UCSD-AML1 (cell line): ENCODE results near the gene PSME2.

Experiments used
- DNase-seq: peaks from one replicate; lab custom pipeline; 2025; ENCODE audit not compliant: unreplicated experiment; lab: John Stamatoyannopoulos, UW

Gene PSME2

GRCh38 chr14:24156840-24157239 is 10.4 kb upstream of the PSME2 start:
- DNase-seq = no peak

- DNase-seq = no peak
Measured at GRCh38 chr14:24155100-24155499, 8.7 kb upstream of the PSME2 start.

DNA sequence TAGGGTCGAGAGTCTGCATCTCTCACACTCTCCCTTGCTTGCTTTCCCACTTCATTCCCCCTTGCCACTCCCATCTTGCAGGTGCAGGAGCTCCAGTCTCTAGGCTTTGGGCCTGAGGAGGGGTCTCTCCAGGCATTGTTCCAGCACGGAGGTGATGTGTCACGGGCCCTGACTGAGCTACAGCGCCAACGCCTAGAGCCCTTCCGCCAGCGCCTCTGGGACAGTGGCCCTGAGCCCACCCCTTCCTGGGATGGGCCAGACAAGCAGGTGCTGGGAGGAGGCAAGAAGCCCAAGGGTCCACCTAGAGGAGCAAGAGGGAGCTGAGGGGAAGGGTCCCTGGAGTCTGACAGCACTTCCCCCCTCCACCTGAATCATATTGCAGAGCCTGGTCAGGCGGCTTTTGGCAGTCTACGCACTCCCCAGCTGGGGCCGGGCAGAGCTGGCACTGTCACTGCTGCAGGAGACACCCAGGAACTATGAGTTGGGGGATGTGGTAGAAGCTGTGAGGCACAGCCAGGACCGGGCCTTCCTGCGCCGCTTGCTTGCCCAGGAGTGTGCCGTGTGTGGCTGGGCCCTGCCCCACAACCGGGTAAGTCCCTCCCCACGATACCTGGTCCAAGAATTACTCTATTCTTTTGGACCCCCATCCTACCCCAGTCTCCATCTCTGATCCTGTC is 5.1 kb upstream of the PSME2 start:
- no peak for DNase-seq

DNA sequence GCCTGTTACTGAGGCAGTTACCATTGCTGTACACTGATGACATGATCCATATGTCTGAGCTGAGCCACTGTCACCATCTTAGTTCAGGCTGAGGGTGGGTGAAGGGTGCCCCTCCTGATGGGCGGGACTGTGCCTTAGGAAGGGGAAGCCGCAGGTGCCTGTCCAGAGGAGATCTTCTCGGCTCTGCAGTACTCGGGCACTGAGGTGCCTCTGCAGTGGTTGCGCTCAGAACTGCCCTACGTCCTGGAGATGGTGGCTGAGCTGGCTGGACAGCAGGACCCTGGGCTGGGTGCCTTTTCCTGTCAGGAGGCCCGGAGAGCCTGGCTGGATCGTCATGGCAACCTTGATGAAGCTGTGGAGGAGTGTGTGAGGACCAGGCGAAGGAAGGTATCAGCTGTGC is 4.6 kb upstream of the PSME2 start:
- DNase-seq = no peak

- no peak for DNase-seq
Measured at GRCh38 chr14:24150567-24150966, 4.2 kb upstream of the PSME2 start.

- no peak for DNase-seq
Measured at GRCh38 chr14:24150061-24150460, 3.7 kb upstream of the PSME2 start.

GRCh38 chr14:24149302-24149969 is 3.0 kb upstream of the PSME2 start:
- no peak for DNase-seq

DNA sequence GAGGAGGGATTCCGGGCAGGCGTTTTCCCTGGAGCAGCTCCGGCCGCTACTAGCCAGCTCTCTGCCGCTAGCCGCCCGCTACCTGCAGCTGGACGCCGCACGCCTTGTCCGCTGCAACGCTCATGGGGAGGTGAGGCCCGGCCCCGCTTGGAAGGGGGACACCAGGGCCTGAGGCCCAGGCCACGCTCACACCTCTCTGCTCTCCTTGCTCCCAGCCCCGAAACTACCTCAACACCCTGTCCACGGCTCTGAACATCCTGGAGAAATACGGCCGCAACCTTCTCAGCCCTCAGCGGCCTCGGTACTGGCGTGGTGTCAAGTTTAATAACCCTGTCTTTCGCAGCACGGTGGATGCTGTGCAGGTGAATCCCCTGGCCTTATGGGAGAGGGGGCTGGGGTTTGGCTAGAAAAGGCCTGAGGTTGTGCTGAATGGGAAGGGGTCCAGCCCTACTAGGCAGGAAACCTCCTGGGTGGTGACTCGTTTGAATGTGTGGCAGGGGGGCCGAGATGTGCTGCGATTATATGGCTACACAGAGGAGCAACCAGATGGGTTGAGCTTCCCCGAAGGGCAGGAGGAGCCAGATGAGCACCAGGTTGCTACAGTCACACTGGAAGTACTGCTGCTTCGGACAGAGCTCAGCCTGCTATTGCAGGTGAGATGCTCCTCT is 1.5 kb upstream of the PSME2 start:
- no peak for DNase-seq

- peak; percentile 98 for DNase-seq
Measured at GRCh38 chr14:24146978-24147760, 759 bp upstream of the PSME2 start, which contains the start of gene RNF31. RNF31 (plus strand) TSS chr14:24147498; CDS start chr14:24147699, 201 bp downstream.

DNA sequence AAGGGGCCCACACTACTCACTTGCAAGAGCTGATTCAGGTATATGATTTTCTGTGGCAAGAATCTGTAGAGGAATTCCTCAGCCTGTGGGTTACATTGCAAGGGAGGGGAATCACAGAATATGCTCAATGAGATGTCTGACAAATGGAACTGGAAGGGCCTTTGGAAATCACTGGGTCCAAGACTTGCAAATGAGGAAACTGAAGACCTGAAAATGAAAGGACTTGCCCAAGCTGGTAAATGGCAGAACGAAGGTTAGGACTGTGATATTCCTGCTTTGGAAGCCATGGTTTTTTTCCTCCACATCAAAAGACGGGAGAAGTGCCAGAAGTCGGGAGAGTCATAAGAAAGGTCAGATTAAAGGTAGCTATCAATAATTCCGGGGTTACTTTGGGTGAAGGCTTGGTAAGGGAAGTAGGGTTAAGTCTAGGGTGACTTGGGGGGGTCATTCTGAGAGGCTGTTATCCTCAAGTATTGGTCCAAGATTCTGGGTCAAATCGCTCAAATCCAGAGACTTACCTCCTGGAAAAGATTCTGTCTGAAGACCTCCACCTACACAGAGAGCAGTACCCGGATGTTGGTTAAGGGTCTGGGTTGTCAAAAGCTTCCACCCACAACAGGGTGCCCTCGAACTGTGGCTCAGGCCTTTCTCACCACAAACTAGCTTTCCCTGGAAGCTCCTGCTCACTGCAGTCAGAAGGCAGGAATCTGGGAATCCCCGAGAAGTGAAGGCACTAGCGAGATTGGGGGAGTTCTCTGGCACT is 539 bp downstream of the PSME2 start:
- no peak for DNase-seq

- DNase-seq = no peak
Measured at GRCh38 chr14:24145219-24145618, 1.2 kb downstream of the PSME2 start.

DNA sequence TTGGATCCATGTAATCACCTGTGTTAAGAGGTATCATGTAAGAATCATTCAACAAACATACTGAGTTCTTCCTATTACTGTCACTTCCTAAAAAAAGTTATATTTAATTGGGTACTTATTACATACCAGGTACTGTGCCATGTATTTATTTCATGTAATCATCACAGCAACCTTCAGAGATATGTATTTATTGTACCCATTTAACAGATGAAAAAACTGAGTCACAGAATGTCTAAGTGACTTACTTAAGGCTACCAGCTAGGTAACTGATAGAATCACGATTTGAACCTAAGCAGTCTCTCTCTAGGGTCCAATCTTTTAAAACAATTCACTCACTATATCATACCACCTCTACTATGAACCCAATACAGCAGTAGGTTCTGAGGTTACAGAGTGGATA is 2.0 kb downstream of the PSME2 start:
- DNase-seq = no peak

DNA sequence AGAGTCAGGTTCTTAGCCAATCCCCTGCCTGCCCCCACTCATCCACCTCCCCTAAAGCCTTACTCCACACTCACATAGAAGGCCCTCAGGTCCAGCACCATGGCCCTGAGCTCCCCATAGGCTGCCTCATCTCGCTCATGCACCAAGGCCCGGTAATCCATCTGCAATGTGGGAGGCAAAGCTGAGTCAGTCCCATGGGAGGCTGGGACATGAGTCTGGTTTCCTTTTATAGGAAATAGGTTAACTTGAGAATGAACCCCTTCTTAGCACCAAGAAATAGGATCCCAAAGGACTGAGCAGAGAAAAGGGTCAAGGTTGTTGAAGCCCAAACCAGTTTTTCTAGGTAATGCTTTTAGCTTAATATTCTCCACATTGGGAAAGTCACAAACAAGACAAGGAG is 2.9 kb downstream of the PSME2 start:
- no peak for DNase-seq

GRCh38 chr14:24141097-24141880 is 5.1 kb downstream of the PSME2 start, which contains the start of gene EMC9:
EMC9 (minus strand) TSS chr14:24141591; CDS start chr14:24141304, 287 bp downstream.
- DNase-seq = peak; percentile 99

DNA sequence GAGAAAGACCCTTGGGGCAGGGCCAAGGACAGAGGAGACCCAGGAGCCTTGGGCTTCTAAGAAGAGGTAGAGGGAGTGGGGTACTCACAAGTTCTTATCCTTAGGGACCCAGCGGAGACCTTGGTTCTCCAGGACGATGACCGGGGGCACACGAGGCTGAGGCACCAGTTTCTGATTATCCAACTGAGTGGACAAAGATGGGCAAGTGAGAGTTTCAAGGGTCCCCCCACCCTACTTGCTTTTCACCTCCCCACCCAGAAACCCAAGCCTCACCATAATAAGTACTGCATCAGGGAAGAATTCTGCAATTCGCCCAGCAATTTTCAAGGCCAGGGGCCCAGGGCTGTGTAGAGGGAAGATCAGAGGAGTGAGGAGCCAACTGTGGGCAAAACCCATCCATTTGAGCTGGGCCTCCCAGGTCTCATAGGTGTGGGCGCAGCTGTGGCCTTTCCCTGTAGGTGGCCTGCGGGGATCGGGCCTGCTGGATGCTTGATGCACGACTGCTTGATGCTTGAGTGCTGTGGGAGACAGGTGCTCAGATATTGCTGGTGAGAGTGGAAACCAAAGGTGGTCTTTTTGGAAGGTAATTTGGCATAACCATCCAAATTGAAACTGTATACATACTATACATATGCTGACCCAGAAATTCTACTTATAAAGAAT is 7.0 kb downstream of the PSME2 start:
- no peak for DNase-seq

DNA sequence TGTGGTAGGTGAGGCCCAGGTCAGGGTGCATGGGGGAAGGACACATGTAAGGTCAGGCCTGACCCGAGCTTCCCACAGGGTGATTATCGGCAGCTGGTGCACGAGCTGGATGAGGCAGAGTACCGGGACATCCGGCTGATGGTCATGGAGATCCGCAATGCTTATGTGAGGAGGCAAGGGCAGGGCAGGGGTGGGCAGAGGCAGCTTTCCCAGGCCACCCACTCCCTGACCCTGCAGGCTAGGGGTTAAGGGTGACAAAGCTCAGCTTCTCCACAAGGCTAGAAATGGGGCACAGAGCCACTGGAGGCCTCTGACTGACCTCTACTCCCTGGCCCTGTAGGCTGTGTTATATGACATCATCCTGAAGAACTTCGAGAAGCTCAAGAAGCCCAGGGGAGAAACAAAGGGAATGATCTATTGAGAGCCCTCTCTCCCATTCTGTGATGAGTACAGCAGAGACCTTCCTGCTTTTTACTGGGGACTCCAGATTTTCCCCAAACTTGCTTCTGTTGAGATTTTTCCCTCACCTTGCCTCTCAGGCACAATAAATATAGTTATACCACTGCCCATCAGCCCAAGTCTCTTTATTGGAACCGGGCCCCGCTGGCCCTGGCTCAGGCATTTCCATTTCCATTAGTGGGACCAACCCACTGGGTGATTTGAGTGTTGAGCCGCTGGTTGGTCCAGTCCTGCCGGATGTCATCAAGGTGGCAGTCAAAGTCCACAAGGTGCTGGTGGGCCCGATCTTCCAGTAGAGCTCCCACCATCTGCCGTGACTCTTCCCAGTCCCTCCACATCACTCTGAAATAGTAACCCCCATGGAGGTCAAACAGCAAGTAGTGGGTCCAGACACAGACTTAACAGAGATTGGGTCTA is 7.8 kb downstream of the PSME2 start:
- DNase-seq = no peak

- DNase-seq = no peak
Measured at GRCh38 chr14:24137529-24138395, 8.6 kb downstream of the PSME2 start.
